HEK293T (cell line): Measurements from ENCODE around the gene FAM107B.

ENCODE experiments used
- CTCF ChIA-PET: fragments of 350-600 bp; formaldehyde crosslinking; extraction: SDS; loops from one replicate; lab custom pipeline; 2021; ENCODE audit warnings: antibody characterized with exemption, inconsistent platforms; lab: Yijun Ruan, JAX
- POLR2A ChIA-PET: fragments of 350-600 bp; formaldehyde crosslinking; extraction: SDS; loops from one replicate; lab custom pipeline; 2020; ENCODE audit warnings: antibody characterized with exemption, inconsistent platforms; lab: Yijun Ruan, JAX
- DNase-seq: peaks from one replicate; pipeline ENCODE4 v3.0.0; 2012; ENCODE audit warnings: mixed read lengths; ENCODE audit errors: extremely low spot score
- ARNT ChIP-seq: fragments of 450-650 bp; IDR thresholded peaks from 2 replicates; pipeline ENCODE4 v1.6.1; 2017; ENCODE audit warnings: mild to moderate bottlenecking
- BHLHE40 ChIP-seq: fragments of 450-650 bp; IDR thresholded peaks from 2 replicates; pipeline ENCODE4 v1.6.1; 2016; ENCODE audit warnings: mild to moderate bottlenecking, moderate library complexity, borderline replicate concordance
- CTBP1 ChIP-seq: fragments of 450-650 bp; IDR thresholded peaks from 2 replicates; pipeline ENCODE4 v1.6.1; 2016; ENCODE audit warnings: borderline replicate concordance
- ELF4 ChIP-seq: fragments of 450-650 bp; IDR thresholded peaks from 2 replicates; pipeline ENCODE4 v1.6.1; 2017; ENCODE audit warnings: antibody characterized with exemption
- FOXA1 ChIP-seq: fragments of 450-650 bp; IDR thresholded peaks from 2 replicates; pipeline ENCODE4 v1.6.1; 2016; ENCODE audit warnings: mild to moderate bottlenecking
- FOXK2 ChIP-seq: fragments of 450-650 bp; IDR thresholded peaks from 2 replicates; pipeline ENCODE4 v1.6.1; 2016; ENCODE audit warnings: mild to moderate bottlenecking
- FOXM1 ChIP-seq: fragments of 450-650 bp; IDR thresholded peaks from 2 replicates; pipeline ENCODE4 v1.6.1; 2017; ENCODE audit warnings: mild to moderate bottlenecking, borderline replicate concordance
- HDGF ChIP-seq: fragments of 450-650 bp; IDR thresholded peaks from 2 replicates; pipeline ENCODE4 v1.6.1; 2017; ENCODE audit warnings: antibody characterized with exemption, borderline replicate concordance
- L3MBTL2 ChIP-seq: fragments of 450-650 bp; conservative IDR thresholded peaks from 2 replicates; pipeline ENCODE4 v1.6.1; 2016; ENCODE audit warnings: mild to moderate bottlenecking
- LEF1 ChIP-seq: fragments of 450-650 bp; IDR thresholded peaks from 2 replicates; pipeline ENCODE4 v1.6.1; 2017; ENCODE audit warnings: mild to moderate bottlenecking, borderline replicate concordance
- NFRKB ChIP-seq: fragments of 450-650 bp; IDR thresholded peaks from 2 replicates; pipeline ENCODE4 v1.6.1; 2016; ENCODE audit warnings: mild to moderate bottlenecking, moderate library complexity
- PKNOX1 ChIP-seq: fragments of 450-650 bp; IDR thresholded peaks from 2 replicates; pipeline ENCODE4 v1.6.1; 2016
- SP1 ChIP-seq: fragments of 450-650 bp; IDR thresholded peaks from 2 replicates; pipeline ENCODE4 v1.6.1; 2017
- SUZ12 ChIP-seq: fragments of 450-650 bp; IDR thresholded peaks from 2 replicates; pipeline ENCODE4 v1.6.1; 2016; ENCODE audit warnings: mild to moderate bottlenecking
- TARDBP ChIP-seq: fragments of 450-650 bp; IDR thresholded peaks from 2 replicates; pipeline ENCODE4 v1.6.1; 2016
- ZNF384 ChIP-seq: fragments of 450-650 bp; IDR thresholded peaks from 2 replicates; pipeline ENCODE4 v1.6.1; 2016

The FAM107B gene

GRCh38 chr10:14658331-14659127 lies 116.2 kb downstream of the FAM107B start:
- TF ChIP-seq PKNOX1 (no peak), ARNT (no peak), L3MBTL2 (no peak), SP1 (no peak), NFRKB (no peak), ELF4 (no peak), HDGF (no peak), FOXA1 (no peak), ZNF384 (no peak), CTBP1 (no peak), SUZ12 (no peak), FOXM1 (no peak), TARDBP (no peak), FOXK2 (no peak), BHLHE40 (no peak), LEF1 (no peak)
- DNase-seq, result no peak
- ChIA-PET POLR2A (no interaction called here), CTCF (no interaction called here)

GRCh38 chr10:14656052-14656730 lies 118.5 kb downstream of the FAM107B start:
- ChIA-PET CTCF (interaction anchor here (1.1 kb wide), 1 partner anchor 45 kb away, joined by 3 read pairs; no protein-coding TSS in a partner anchor), POLR2A (no interaction called here)
- no peak for DNase-seq
- TF ChIP-seq L3MBTL2, result no peak
- TF ChIP-seq NFRKB, result no peak
- TF ChIP-seq ARNT, result no peak
- TF ChIP-seq TARDBP, result no peak
- no peak for TF ChIP-seq ZNF384
- no peak for TF ChIP-seq FOXK2
- TF ChIP-seq BHLHE40, result no peak
- TF ChIP-seq CTBP1, result no peak

GRCh38 chr10:14654821-14655382 lies 119.8 kb downstream of the FAM107B start:
- no peak for TF ChIP-seq HDGF
- TF ChIP-seq ZNF384, result no peak
- no peak for TF ChIP-seq FOXK2
- TF ChIP-seq SP1, result no peak
- no peak for TF ChIP-seq FOXM1
- no peak for TF ChIP-seq BHLHE40
- ChIA-PET POLR2A (interaction anchor here (2.5 kb wide), 1 partner anchor 183 kb away, joined by 9 read pairs; the partner anchor contains the start of genes CDNF, HSPA14 and MSANTD7), CTCF (interaction anchor here (0.9 to 1.1 kb wide), 2 partner anchors 16 to 46 kb away, joined by 3 read pairs; no protein-coding TSS in a partner anchor)
- no peak for DNase-seq

- POLR2A ChIA-PET, result interaction anchor here (2.5 kb wide), 1 partner anchor 184 kb away, joined by 9 read pairs; the partner anchor contains the start of genes CDNF, HSPA14 and MSANTD7
- peak; percentile 53 for DNase-seq
- CTCF ChIA-PET, result interaction anchor here (0.7 to 1.0 kb wide), 2 partner anchors 16 to 46 kb away, joined by 4 to 6 read pairs; no protein-coding TSS in a partner anchor
- TF ChIP-seq TARDBP, result no peak
- TF ChIP-seq ZNF384, result peak; percentile 85
Measured at GRCh38 chr10:14653271-14654161, 121.2 kb downstream of the FAM107B start.

GRCh38 chr10:14652816-14653215 lies 121.9 kb downstream of the FAM107B start:
- POLR2A ChIA-PET, result interaction anchor here (2.5 kb wide), 1 partner anchor 185 kb away, joined by 9 read pairs; the partner anchor contains the start of genes CDNF, HSPA14 and MSANTD7

GRCh38 chr10:14652067-14652466 lies 122.6 kb downstream of the FAM107B start:
- CTCF ChIA-PET, result interaction anchor here (0.6 kb wide), 1 partner anchor 36 kb away, joined by 4 read pairs; no protein-coding TSS in a partner anchor
- no peak for DNase-seq
- TF ChIP-seq HDGF, result no peak
- TF ChIP-seq ARNT, result no peak
- no peak for TF ChIP-seq ELF4
- TF ChIP-seq TARDBP, result no peak
- no peak for TF ChIP-seq NFRKB
- TF ChIP-seq FOXA1, result no peak
- TF ChIP-seq FOXK2, result no peak
- no peak for TF ChIP-seq SP1
- POLR2A ChIA-PET, result interaction anchor here (1.0 to 1.1 kb wide), 2 partner anchors 186 to 187 kb away, joined by 3 to 4 read pairs; partner anchors contain the start of genes CDNF, HSPA14 and MSANTD7

More at GRCh38 chr10:14652816-14653215, 121.9 kb downstream of the FAM107B start:
- TF ChIP-seq FOXK2, result no peak
- CTCF ChIA-PET, result no interaction called here
- DNase-seq, result no peak

GRCh38 chr10:14649739-14650138 lies 125.0 kb downstream of the FAM107B start:
- CTCF ChIA-PET, result no interaction called here
- no peak for TF ChIP-seq CTBP1
- no peak for TF ChIP-seq FOXM1
- no peak for TF ChIP-seq FOXA1
- no peak for TF ChIP-seq FOXK2
- no peak for TF ChIP-seq SP1
- no peak for TF ChIP-seq ZNF384
- TF ChIP-seq BHLHE40, result no peak
- TF ChIP-seq TARDBP, result no peak
- no peak for TF ChIP-seq SUZ12
- TF ChIP-seq ELF4, result no peak
- no peak for TF ChIP-seq LEF1
- no peak for TF ChIP-seq NFRKB
- TF ChIP-seq PKNOX1, result no peak
- DNase-seq, result no peak
- POLR2A ChIA-PET, result no interaction called here
